Naive thymus-derived CD4-positive, alpha-beta T cell (primary cell): Measurements from ENCODE around the gene POFUT2. TPM values are rescaled to one million over a fixed set of nuclear protein-coding genes. Genes with fewer than 3 reads are reported as not detected.

ENCODE experiments used
- ATAC-seq: fragments of 150-1000 bp; cut with Tn5 transposase; 2 replicates; pipeline ENCODE4 v1.10.0; 2021; ENCODE audit warnings: mild to moderate bottlenecking, moderate library complexity
- CTCF ChIA-PET: fragments of 350-600 bp; sonication (Branson Sonifier 250); formaldehyde crosslinking; loops from one replicate; lab custom pipeline; 2021; ENCODE audit warnings: antibody characterized with exemption; lab: Charles Lee
- POLR2A ChIA-PET: fragments of 350-600 bp; sonication (Branson Sonifier 250); formaldehyde crosslinking; loops from one replicate; lab custom pipeline; 2021; ENCODE audit warnings: antibody characterized with exemption, inconsistent platforms; lab: Charles Lee
- DNase-seq, 9 donors: peaks; one replicate each; pipeline versions ENCODE4 v3.0.0 to v3.0.0-alpha.2; 2020 to 2022; ENCODE audit warnings: mixed read lengths in 1 of 9
- H3K27ac ChIP-seq: one replicate; pipeline ENCODE4 v1.7.0; 2013; ENCODE audit warnings: mild to moderate bottlenecking, low read depth, low read length, moderate library complexity
- H3K27me3 ChIP-seq, 2 donors: one replicate each; pipeline ENCODE4 v1.7.0; 2013; ENCODE audit warnings: low read length in 2 of 2, mild to moderate bottlenecking in 2 of 2, moderate library complexity in 2 of 2; ENCODE audit not compliant: control insufficient read depth in 2 of 2, insufficient read depth in 2 of 2
- H3K36me3 ChIP-seq, 3 experiments: 1 replicate in 2 of 3; 2 replicates in 1 of 3; pipeline ENCODE4 v1.7.0; 2013; ENCODE audit warnings: low read length in 3 of 3, mild to moderate bottlenecking in 3 of 3, moderate library complexity in 1 of 3; ENCODE audit not compliant: insufficient read depth in 3 of 3, control insufficient read depth in 2 of 3
- H3K4me1 ChIP-seq, 2 donors: one replicate each; pipeline ENCODE4 v1.7.0; 2013; ENCODE audit warnings: low read length in 2 of 2, mild to moderate bottlenecking in 2 of 2, moderate library complexity in 1 of 2; ENCODE audit not compliant: control insufficient read depth in 2 of 2, insufficient read depth in 2 of 2
- H3K4me3 ChIP-seq: 2 replicates; pipeline ENCODE4 v1.7.0; 2013; ENCODE audit warnings: mild to moderate bottlenecking, low read length
- H3K9me3 ChIP-seq, 3 experiments: 1 replicate in 2 of 3; 2 replicates in 1 of 3; pipeline ENCODE4 v1.7.0; 2013; ENCODE audit warnings: low read length in 3 of 3; ENCODE audit not compliant: control insufficient read depth in 2 of 3
- H3K27ac Mint-ChIP-seq, 9 donors: one replicate each; pipeline ENCODE4 v1.8.0; 2020 to 2022; ENCODE audit warnings: mixed read lengths in 9 of 9, mild to moderate bottlenecking in 8 of 9, moderate library complexity in 5 of 9, inconsistent platforms in 2 of 9
- H3K27me3 Mint-ChIP-seq, 5 donors: one replicate each; pipeline ENCODE4 v1.8.0; 2021 to 2022; ENCODE audit warnings: mixed read lengths in 5 of 5, mild to moderate bottlenecking in 1 of 5
- H3K36me3 Mint-ChIP-seq, 5 donors: one replicate each; pipeline ENCODE4 v1.8.0; 2020 to 2022; ENCODE audit warnings: mixed read lengths in 5 of 5, mild to moderate bottlenecking in 3 of 5, inconsistent platforms in 1 of 5
- H3K4me1 Mint-ChIP-seq, 7 donors: one replicate each; pipeline ENCODE4 v1.8.0; 2020 to 2022; ENCODE audit warnings: mixed read lengths in 7 of 7, mild to moderate bottlenecking in 3 of 7, inconsistent platforms in 1 of 7
- H3K4me3 Mint-ChIP-seq, 10 donors: one replicate each; pipeline ENCODE4 v1.8.0; 2020 to 2022; ENCODE audit warnings: mild to moderate bottlenecking in 10 of 10, mixed read lengths in 10 of 10, moderate library complexity in 6 of 10, inconsistent platforms in 2 of 10
- H3K9me3 Mint-ChIP-seq, 11 donors: one replicate each; pipeline ENCODE4 v1.8.0; 2020 to 2022; ENCODE audit warnings: mixed read lengths in 11 of 11, mild to moderate bottlenecking in 4 of 11, inconsistent platforms in 1 of 11, moderate library complexity in 1 of 11
- intact Hi-C, 2 donors: fragments of 100-400 bp; cut with micrococcal nuclease; formaldehyde crosslinking; loops; one replicate each; pipeline ENCODE4 v1.15.1; 2023
- polyA plus RNA-seq, 2 donors: library from polyadenylated mRNA; unstranded; fragments of 300-500 nt; fragmentation: Illumina TruSeq; gene quantifications; one replicate each; pipeline ENCODE4 v1.2.3, GENCODE V29; 2021
- total RNA-seq, 6 experiments: library from RNA in 5 of 6; stranded (reverse) in 5 of 6; gene quantifications; 1 replicate in 5 of 6; 2 replicates in 1 of 6; pipeline ENCODE4 v1.2.3 and lab custom pipeline; 2021 to 2026

POFUT2 gene
- total and polyA plus RNA-seq, 7 experiments from 2014 or later = 3.8 to 53.3 (median 45.3) TPM

DNA sequence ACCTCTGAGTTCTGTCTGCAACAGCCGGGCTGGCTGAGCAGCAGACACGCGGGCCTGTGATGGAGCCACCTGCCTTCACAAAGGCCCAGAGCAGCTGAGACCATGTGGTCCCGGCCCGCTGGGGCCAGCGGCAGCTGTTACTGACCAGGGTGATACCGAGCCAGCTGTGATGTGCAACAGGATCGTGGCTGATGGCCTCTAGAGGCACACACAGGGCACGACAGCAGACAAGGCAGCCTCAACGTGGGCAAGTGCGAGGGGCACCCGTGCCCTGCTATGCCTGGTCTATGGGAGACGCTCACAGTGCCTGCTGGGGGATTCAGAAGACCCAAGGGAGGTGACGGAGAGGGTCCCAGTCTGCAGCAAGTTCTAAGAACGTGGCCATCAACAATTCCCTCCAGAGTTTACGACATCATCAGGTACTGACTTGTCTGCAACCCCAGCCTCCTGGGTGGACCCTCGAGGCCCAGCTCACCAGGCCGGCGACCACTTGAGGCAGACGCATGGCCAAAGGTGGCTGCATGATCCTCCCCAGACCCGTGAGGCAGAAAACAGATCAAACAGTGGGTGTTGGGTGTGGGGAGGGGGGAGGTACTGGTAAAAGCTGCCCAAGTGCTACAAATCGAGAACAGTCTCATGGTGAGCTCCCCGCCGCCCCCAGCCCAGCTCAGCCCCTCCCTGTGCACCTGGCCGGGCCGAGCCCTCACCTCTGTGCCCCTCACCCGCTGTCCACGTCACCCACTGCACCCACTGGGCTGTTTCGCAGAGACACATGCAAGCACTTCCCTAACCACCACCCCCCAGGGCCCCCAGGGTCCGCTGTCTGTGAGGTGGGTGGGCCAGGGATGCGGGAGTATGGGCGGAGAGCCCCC lies 6.0 kb downstream of the POFUT2 start:
- peaks cover 10 to 89% (median 17%) of the 10 kb centered on the region in 3 experiments for H3K36me3 ChIP-seq
- ChIA-PET POLR2A (no interaction called here), CTCF (no interaction called here)
- DNase-seq = no peak
- ATAC-seq = no peak
- intact Hi-C loops = no loop called here
- H3K27ac Mint-ChIP-seq = no peak overlapping the region
- no peaks in the 10 kb centered on the region for H3K27me3 Mint-ChIP-seq
- no peaks in the 10 kb centered on the region for H3K9me3 Mint-ChIP-seq
- no peaks in the 10 kb centered on the region for H3K27me3 ChIP-seq
- H3K4me1 Mint-ChIP-seq = peaks cover 6 to 21% (median 17%) of the 10 kb centered on the region in 7 donors
- H3K4me3 Mint-ChIP-seq = no peak overlapping the region
- no peaks in the 10 kb centered on the region for H3K9me3 ChIP-seq
- H3K4me1 ChIP-seq = peaks cover 0 to 4% of the 10 kb centered on the region in 2 donors
- no peak overlapping the region for H3K27ac ChIP-seq
- H3K36me3 Mint-ChIP-seq = peaks cover 9 to 44% (median 25%) of the 10 kb centered on the region in 5 donors
- H3K4me3 ChIP-seq = no peak overlapping the region

DNA sequence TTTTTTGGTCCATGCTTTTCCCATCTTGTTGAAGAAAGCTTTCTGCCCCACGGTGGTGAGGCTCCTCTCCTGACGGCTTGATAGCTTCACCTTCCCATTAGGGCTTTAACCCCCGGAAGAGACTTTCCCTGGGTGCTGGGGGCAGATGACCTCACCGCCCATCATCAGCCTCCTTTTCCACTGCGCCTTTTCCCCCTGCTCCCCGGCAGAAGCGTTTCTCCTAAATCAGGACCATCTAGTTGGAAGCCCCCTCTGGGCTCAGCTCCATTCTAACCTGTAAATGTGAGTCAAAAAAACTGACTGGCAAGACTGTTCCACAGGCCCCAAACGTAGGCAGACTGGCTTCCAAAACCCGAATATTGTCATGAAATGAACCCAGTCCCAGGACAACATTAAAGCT lies 6.7 kb downstream of the POFUT2 start:
- H3K9me3 ChIP-seq = no peaks in the 10 kb centered on the region
- H3K36me3 Mint-ChIP-seq = peaks cover 9 to 44% (median 25%) of the 10 kb centered on the region in 5 donors
- DNase-seq = no peak
- H3K27me3 Mint-ChIP-seq = no peaks in the 10 kb centered on the region
- ChIA-PET POLR2A (no interaction called here), CTCF (no interaction called here)
- peaks cover 10 to 93% (median 17%) of the 10 kb centered on the region in 3 experiments for H3K36me3 ChIP-seq
- H3K4me1 ChIP-seq = no peaks in the 10 kb centered on the region
- no peak overlapping the region for H3K27ac Mint-ChIP-seq
- H3K4me3 Mint-ChIP-seq = no peak overlapping the region
- no peaks in the 10 kb centered on the region for H3K27me3 ChIP-seq
- no peaks in the 10 kb centered on the region for H3K9me3 Mint-ChIP-seq
- no peak for ATAC-seq
- H3K4me3 ChIP-seq = no peak overlapping the region
- intact Hi-C loops = no loop called here
- peaks cover 6 to 14% (median 13%) of the 10 kb centered on the region in 7 donors for H3K4me1 Mint-ChIP-seq
- H3K27ac ChIP-seq = no peak overlapping the region

DNA sequence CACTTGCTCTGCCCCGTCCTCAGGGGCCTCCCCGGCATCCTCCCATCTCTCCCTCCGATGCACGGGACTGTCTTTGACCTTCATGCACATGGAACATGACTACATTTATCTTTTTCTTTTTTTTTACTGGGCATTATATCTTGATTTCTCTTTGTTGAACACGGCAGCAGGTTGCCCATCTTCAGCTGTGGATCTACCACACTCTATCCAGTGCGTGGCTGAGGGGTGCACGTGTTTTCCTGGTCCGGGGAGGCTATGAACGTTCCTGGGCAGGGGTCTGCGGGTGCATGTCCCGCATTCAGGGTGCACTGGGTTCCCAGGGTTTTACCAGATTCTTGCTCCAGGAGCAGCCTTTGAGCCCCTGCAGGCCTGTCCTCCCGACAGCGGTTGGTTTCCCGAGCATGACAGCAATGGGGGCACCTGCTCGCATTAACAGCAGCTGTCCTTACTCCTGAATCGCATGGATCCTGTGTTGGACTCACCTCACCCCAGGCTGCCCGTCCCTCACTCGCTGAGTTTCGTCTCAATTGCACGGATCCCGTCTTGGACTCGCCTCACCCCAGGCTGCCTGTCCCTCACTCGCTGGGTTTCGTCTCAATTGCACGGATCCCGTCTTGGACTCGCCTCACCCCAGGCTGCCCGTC lies 7.4 kb downstream of the POFUT2 start:
- Histone ChIP-seq H3K4me1 (no peaks in the 10 kb centered on the region), H3K4me3 (no peak overlapping the region), H3K27me3 (no peaks in the 10 kb centered on the region), H3K36me3 (peaks cover 10 to 86% (median 16%) of the 10 kb centered on the region in 3 experiments), H3K27ac (no peak overlapping the region), H3K9me3 (no peaks in the 10 kb centered on the region)
- CTCF ChIA-PET = no interaction called here
- no peak overlapping the region for H3K4me3 Mint-ChIP-seq
- no peak for DNase-seq
- intact Hi-C loops = no loop called here
- POLR2A ChIA-PET = no interaction called here
- H3K36me3 Mint-ChIP-seq = peaks cover 9 to 39% (median 19%) of the 10 kb centered on the region in 5 donors
- no peak overlapping the region for H3K27ac Mint-ChIP-seq
- no peaks in the 10 kb centered on the region for H3K27me3 Mint-ChIP-seq
- H3K4me1 Mint-ChIP-seq = peaks cover under 1 to 8% (median 7%) of the 10 kb centered on the region in 7 donors
- ATAC-seq = no peak
- H3K9me3 Mint-ChIP-seq = no peaks in the 10 kb centered on the region

DNA sequence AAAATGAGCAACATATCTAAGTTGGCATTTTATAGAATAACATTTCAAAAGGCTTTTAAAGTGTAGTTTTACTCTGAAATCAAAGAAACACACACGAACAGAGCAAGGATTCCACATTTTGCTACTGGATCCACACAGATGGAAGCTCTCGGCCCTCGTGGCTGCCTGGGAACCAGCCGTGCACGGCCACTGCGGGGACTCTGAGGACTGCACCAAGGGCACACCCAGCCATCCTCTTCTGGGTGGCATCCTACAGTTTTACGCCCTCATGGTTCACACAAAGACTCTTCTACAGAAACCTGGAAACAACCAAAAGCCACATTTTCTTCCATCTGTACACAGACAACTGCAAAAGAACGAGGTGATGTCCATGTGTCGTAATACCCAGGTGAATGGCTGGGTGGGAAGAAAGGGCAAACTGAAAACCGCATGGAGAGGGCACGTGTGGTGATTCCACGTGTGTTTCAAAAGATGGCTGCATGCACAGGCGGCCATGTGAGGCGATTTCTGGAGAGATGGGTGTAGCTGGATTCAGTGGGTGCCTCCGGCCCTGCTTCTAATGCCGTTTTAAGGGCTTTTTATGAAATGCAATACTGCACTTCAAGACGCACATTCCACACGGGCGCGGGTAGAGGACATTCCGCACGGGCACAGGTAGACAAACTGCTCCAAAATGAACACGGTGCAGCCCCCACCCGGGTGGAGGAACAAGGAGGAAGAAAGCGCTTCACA lies 8.1 kb downstream of the POFUT2 start:
- no peaks in the 10 kb centered on the region for H3K27me3 Mint-ChIP-seq
- H3K36me3 Mint-ChIP-seq = peaks cover 3 to 32% (median 12%) of the 10 kb centered on the region in 5 donors
- H3K27me3 ChIP-seq = no peaks in the 10 kb centered on the region
- DNase-seq (no peak), ATAC-seq (no peak)
- H3K27ac Mint-ChIP-seq = no peak overlapping the region
- H3K4me1 ChIP-seq = no peaks in the 10 kb centered on the region
- no peak overlapping the region for H3K4me3 Mint-ChIP-seq
- H3K9me3 ChIP-seq = no peaks in the 10 kb centered on the region
- peaks cover 6 to 86% (median 11%) of the 10 kb centered on the region in 3 experiments for H3K36me3 ChIP-seq
- H3K9me3 Mint-ChIP-seq = no peaks in the 10 kb centered on the region
- CTCF ChIA-PET = no interaction called here
- intact Hi-C loops = no loop called here
- no peak overlapping the region for H3K27ac ChIP-seq
- no peak overlapping the region for H3K4me3 ChIP-seq
- POLR2A ChIA-PET = no interaction called here
- peaks cover 0 to 1% (median under 1%) of the 10 kb centered on the region in 7 donors for H3K4me1 Mint-ChIP-seq

DNA sequence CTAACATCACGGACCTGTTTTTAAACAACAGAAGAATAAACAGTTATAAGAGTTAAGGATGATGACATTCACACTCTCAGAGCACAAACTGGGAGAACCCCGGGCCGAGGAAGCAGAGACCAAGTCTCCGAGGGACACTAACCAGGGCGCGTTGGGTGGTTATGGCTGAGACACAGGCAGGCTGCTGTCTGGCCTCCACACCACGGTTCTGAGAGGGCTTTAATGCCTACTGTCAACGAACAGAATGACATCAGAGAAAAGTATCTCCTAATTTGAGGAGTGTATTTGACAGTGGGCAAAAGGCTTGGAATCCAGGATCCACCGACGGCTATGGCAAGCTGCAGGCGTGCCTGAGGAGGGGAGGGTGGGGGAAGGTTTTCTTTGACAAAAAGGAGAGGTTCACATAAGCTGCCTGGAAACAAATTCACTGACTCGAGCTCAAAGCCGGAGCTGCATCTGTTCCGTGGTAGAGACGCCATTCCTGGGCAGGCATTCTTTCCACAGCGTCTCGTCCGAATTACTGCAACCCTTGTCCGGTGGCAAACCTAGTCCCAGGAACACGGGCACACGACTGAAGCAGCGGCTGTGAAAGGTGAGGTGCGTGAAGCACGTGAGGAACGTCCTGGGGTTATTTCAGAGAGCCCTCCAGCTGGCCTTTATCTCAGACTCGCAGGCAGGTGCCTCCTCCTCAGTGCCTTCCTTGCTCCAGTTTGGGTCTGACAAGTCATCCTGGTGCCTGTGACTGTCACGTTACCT lies 9.4 kb downstream of the POFUT2 start:
- no peaks in the 10 kb centered on the region for H3K27me3 ChIP-seq
- Mint-ChIP-seq H3K27ac (no peak overlapping the region), H3K36me3 (peaks cover 3 to 28% (median 12%) of the 10 kb centered on the region in 5 donors), H3K4me1 (peaks cover 0 to 1% (median 0%) of the 10 kb centered on the region in 7 donors), H3K9me3 (no peaks in the 10 kb centered on the region), H3K4me3 (no peak overlapping the region), H3K27me3 (no peaks in the 10 kb centered on the region)
- no peaks in the 10 kb centered on the region for H3K4me1 ChIP-seq
- H3K4me3 ChIP-seq = no peak overlapping the region
- ATAC-seq = no peak
- H3K36me3 ChIP-seq = peaks cover 0 to 84% (median 3%) of the 10 kb centered on the region in 3 experiments
- intact Hi-C loops = no loop called here
- ChIA-PET CTCF (no interaction called here), POLR2A (interaction anchor here (1.1 kb wide), 1 partner anchor 11 kb away, joined by 3 read pairs; no protein-coding TSS in a partner anchor)
- no peaks in the 10 kb centered on the region for H3K9me3 ChIP-seq
- H3K27ac ChIP-seq = no peak overlapping the region
- DNase-seq = no peak
